Suppressor macrophage (primary cell): ENCODE data around the gene NAPA.
A peak's percentile ranks its signal among the peaks of the same experiment; 100 is the strongest.

ENCODE experiments used
- DNase-seq, 4 experiments: peaks; one replicate each; pipeline ENCODE4 v3.0.0-alpha.2; 2020 to 2022

The NAPA gene

DNA sequence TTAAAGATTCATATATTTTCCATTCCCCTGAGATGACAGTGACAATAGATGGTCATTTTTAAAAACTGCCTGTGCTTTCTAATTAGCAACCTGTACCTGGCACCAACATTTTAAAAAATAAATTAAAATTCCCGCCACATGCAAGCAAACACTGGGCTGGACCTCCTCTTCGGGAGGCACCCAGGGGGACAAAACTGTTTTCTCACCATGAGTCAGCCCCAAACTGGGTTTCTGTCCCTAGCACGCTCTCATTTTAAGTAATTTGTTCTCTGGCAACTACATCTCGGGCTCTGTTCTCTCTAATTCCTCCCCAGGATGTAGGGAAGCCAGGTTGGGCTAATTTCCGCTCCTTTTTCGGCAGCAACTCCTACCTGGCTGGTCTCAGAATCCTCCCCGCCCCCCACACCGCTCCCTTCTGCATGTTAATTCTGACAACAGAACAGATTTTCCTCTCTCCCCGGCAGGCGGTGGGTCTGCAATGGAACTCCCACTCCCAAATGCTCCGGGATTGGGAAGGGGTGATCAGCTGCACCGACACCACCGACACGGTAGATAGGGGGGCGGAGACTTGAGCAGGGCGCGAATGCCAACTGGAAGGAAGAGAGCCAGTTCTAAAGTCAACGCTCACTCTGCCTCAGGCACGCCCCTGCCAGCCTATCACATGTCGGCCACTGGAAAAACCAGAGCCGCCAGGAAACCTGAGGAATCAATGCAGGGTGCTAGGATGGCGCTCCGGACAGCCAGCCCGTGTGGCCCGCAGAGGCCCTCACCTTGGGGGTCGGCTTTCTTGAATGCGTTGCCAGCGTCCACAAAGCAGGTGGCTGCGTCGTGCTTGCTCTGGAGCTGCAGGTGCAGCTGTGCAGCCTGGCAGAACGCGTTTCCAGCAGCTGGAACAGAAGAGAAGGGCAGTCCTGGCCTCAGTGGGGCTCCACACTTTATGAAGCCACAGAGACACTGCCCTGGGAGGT lies 14.7 kb downstream of the NAPA start:
- no peak for DNase-seq

DNA sequence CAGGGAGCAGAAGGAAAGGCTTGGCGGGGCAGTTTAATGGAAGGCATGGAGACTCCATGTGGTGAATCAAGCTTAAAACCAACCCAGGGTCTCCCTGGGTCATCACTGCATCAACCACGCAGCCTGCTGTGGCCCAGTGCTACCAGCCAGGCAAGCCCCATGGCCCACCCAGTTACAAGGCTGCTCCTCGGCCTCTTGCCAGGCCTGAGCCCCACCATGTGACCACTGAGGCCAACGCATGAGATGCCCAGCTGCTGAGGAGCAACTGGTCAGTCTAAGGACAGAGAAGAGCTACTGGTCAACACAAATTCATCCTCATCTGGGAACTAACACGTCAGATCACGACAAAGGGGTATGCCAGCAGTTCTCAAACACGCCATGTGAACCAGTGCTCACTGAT lies 15.5 kb downstream of the NAPA start:
- no peak for DNase-seq

- DNase-seq = no peak
Observed at GRCh38 chr19:47498561-47498960, 16.3 kb downstream of the NAPA start.

DNA sequence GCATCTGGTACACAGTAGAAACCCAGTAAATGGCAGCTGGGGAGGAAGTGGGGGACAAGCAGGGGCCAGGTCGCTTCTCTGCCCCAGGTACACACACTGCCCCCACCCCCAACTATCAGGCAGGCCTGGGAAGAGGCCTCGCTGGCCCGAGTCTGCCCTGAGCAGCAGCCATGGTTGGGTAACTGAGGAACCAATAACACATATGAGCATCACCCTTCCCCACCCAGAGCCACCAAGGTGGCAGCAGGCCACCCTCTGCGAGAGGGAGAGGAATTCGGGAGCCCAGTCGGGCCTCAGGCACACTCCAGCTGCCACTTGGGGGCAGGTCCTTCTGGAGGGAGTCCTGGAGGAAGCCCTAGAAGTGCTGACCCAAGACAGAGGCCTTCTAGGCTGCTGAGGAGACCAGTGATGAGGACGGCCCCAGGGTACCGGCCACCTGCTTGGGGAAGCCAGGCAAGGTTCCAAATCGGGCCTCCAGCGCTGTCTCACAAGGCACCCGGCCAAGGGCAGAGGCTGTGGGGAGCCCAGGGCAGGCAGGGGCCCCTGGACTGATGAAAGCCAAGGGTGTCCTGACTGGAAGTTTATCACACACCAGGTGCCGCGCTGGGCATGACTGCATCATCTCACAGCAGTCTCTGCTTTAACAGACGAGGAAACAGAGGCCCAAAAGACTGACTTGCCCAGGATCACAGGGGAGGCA lies 16.9 kb downstream of the NAPA start:
- DNase-seq = no peak

DNA sequence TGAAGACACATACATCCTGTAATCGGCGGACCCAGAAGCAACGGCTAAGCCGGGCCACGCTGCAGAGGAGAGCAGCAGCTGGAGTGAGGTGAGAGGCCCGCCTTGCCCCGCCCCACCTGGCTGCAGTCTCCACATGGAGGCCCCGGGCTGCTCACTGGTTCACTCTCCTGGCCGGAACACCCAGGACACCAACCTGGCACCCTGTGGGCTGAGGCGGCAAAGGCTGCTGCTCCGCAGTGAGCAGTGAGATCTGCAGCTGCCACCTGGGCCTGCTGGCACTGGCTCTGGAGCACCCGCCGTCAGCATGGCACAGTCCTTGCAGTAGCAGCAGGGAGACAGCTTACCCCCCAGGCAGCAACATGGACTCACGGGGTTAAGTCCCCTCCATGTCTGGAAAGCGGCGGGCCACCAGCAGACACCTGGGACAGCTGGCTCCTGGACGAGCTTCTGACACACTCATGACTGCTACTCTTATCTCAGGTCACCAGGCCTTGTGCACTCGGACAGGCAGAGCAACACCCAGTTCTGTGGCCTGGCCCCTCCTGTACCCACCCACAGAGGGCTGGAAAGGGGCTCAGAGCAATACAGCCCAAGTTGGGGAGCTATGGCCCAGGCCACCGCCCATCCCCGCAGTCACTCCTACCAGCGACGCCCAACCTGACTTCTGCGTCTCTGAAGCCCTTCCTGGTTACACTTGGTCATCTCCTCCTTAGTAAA lies 17.7 kb downstream of the NAPA start:
- no peak for DNase-seq

DNA sequence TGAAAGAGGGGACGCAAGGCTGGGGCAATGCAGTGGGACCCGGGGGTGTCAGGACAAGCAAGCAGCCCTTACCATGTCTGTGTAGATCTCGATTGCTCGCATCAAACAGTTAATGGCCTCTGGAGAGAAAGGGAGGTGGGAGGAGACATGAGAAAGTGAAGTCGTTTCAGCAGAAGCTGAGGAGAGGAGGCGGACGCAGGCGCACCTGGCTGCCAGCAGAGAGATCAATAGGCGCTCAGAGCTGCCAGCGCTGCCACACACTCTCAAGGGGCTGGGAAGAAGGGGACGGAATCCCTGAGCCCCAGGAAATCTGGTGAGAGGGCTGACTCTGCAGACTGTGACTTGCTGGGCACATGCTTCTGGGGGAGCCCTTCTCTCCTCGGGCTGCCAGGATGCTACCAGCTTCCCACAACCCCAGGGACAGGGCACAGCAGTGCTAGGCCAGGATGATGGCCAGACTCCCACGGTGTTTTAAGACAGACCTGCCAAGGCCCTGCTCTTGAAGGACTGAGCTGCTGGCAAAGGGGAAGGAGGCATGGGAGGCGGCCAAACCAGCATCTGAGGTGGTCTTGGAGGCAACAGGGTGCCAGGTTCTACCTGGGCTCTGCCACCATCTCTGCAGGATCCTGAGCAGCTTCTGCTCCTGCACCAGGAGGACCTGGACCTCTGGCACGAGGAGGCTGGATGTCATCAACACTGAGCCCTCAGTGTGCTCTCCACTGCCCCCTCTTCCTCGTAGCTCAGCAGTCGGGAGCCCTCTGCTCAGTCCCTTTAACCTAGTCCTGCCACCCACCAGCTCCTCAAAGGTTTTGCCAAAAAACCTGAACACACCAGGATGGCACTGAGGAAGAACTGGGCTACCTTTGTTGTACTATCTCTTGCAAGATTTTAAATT lies 19.1 kb downstream of the NAPA start:
- no peak for DNase-seq

DNA sequence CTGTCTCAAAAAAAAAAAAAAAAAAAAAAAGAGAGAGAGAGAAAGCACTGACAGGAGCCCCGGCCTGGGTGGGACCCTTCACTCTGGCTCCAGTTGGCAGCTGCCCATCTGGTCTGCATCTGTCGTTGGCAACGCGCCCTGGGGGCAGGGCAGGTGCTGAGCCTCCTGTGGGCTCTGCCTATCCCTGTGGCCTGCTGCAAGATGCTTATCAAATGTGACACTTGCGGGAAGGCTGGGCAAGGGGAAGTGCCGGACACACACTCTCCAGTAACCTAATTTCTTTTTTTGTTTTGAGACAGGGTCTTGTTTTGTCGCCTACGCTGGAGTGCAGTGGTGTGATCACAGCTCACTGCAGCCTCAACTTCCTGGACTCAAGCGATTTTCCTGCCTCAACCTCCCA lies 20.1 kb downstream of the NAPA start:
- no peak for DNase-seq

GRCh38 chr19:47494211-47494547 lies 20.7 kb downstream of the NAPA start:
- no peak for DNase-seq

DNA sequence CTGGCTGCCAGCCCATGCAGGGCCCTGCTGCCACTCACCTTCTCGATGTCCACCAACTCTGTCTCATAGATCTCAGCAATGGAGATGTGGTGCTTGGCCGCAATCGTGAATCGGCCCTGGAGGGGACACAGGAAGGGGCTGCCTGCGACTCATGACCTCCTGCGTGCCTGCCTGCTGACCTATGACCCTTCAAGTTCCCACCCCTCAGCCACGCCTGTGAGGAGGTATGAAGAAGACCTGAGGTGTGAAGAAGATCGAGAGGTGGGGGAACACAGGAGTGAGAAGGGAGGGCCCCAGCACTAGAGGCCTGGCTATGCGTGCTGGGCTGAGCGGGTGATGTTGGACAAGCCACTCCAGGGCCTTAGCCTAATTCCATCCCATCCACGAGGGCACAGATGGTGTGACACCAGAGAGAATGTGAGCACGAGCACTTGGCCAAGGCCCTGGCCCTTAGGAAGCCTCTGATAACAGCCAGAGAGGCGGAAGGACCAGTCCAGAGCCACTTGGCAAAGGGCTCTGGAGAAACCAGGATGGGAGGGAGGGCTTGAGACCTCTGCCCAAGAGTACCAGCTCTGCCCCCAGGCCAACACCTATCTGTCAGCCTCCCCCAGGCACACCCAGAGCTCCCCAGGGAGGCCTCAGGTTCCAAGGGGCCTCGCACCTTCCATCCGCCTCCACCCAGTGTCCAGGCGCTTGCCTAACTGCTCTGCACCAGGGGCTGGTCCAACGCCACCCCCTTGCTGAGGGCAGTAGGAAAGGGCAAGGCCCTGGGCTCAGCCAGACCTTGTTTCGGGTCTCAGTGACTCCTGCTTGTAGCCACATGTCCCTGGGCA lies 21.3 kb downstream of the NAPA start:
- DNase-seq = no peak

GRCh38 chr19:47492571-47493377 lies 22.1 kb downstream of the NAPA start:
- DNase-seq = no peak

- DNase-seq = no peak
Observed at GRCh38 chr19:47492137-47492533, 22.7 kb downstream of the NAPA start.

- no peak for DNase-seq
Observed at GRCh38 chr19:47491358-47492136, 23.3 kb downstream of the NAPA start.

DNA sequence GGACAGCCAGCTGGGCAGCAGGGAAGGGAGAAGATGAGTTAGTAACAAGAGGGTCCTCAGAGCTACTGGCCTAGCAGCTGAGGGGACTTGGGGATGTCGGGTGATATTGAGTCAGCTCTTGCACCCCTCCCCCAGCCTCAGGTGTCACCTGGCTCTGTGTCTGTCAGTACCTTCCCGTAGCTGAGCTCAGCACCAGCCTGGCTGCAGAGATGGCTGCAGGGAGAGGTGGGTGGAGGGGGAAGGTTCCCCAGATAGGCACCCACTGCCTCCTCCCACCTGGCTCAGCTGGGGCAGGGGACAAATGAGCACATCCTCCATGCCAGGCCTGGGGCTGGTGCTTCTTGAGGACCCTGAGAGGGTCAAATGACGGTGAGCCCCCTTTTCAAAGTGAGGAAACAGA lies 24.0 kb downstream of the NAPA start:
- DNase-seq = no peak

GRCh38 chr19:47490031-47490430 lies 24.8 kb downstream of the NAPA start:
- no peak for DNase-seq

DNA sequence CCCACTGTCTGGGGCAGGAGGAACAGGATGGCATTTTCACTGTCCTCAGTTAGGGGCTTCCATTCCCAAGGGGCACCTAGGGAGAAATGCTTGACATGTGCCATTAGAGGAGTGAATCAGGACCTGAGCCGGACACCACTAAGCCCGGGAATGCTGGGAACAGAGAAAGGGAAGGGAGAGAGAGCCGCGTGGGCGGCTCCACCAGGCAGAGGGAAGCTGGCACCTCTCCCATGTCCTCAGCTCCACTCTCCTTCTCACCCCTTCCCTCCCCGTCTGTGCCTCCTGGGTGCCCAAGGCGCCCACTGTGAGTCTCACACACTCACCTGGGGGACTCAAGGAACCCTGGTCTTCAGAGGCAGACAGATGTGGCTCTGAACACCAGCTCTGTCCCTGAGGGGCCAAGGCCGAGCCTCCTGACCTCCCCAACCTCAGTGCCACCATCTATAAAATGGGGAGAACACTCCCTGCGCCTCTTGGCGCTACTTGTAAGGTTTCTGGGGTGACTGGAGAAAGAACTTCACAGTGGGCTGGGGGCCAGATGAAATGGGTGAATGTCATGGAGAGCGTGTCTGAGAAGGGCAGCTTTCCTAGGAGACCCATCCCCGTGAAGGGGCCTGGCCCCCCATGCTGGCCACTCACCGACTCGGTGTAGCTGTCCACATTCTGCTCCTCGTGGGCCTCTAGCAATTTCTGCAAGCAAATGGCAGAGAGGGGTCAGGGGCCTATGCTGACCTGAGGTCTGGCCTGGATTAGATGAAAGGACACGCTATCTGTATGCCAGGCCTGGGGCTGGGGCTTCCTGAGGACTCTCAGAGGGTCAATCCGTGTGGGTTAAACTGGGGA lies 25.6 kb downstream of the NAPA start:
- peak in 1 of 4 experiments; percentile 25 for DNase-seq

DNA sequence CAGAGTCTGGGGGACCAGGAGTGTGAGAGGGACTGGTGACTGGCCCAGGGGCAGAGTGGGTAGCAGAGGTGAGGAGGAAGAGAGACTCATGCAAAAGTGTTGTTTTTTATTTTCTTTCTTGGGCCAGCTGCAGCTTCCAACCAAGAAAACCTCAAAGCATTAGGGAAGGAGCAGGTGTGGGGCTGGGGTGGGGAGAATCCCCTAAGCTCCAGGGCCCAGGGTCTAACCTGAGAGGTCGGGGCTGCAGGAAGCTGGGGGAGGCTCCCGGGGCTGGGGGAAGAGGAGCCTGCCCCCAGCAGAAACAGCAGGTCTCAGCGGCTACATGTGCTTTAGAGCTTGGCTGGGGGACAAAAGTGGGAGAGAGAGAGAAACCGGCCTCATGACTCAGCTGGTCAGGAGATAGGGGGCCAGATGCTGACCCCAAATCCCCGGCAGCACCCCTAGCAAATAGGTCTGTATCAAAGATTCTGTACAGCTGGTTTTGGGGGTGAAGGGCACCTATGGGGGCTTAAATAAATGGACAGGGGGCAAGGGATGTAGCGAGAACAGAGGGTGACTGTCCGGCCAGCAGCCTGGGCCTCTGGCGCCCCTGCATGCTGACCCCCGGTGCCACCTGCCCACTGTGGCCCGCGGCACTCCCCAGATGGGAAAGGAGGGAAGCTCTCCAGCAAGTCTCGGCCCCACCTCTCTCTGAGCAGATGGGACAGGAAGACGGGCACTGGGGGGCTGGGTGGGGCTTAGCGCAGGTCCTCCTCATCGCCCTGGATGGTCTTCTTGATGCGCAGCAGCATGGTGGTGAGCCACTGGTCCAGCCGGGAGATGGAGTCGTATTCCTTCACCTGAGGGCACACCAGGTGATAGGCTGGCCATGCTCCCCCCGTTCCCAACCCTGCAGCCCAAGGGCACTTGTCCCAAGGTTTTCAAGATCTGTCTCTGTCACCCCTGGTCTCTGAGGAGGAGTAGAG lies 27.0 kb downstream of the NAPA start:
- no peak for DNase-seq

- no peak for DNase-seq
Observed at GRCh38 chr19:47486900-47487299, 28.0 kb downstream of the NAPA start.
